Keratinocyte (primary cell): ENCODE data around the gene SS18. TPM values are rescaled to one million over a fixed set of nuclear protein-coding genes. Genes with fewer than 3 reads are reported as not detected.

Experiments
- DNase-seq: peaks from one replicate; pipeline ENCODE4 v3.0.0-alpha.2; 2011; ENCODE audit warnings: low read depth, missing footprints, low spot score
- FAIRE-seq: peaks from 2 replicates; lab custom pipeline; 2011; peaks lifted over from hg19 to GRCh38; lab: Jason Lieb, UNC
- H2AFZ ChIP-seq: 2 replicates; pipeline ENCODE4 v1.6.0; 2012; ENCODE audit warnings: low read length, control low read depth, inconsistent platforms; ENCODE audit not compliant: control insufficient read depth
- H3K27ac ChIP-seq: 2 replicates; pipeline ENCODE4 v1.5.1; 2011; ENCODE audit warnings: low read length; ENCODE audit not compliant: control insufficient read depth, insufficient read depth
- H3K27me3 ChIP-seq: 3 replicates; pipeline ENCODE4 v1.6.0; 2011; ENCODE audit warnings: low read length; ENCODE audit not compliant: control insufficient read depth, insufficient read depth; ENCODE audit errors: extremely low read depth
- H3K36me3 ChIP-seq, 2 experiments: 2 replicates in 1 of 2; 3 replicates in 1 of 2; pipeline ENCODE4 v1.5.1; 2011; ENCODE audit warnings: low read length in 2 of 2, mild to moderate bottlenecking in 1 of 2; ENCODE audit not compliant: control insufficient read depth in 2 of 2, insufficient read depth in 2 of 2; ENCODE audit errors: extremely low read depth in 1 of 2
- H3K4me1 ChIP-seq: 3 replicates; pipeline ENCODE4 v1.5.1; 2011; ENCODE audit warnings: low read length; ENCODE audit not compliant: control insufficient read depth, insufficient read depth; ENCODE audit errors: extremely low read depth
- H3K4me2 ChIP-seq: 3 replicates; pipeline ENCODE4 v1.6.0; 2011; ENCODE audit warnings: low read depth, low read length; ENCODE audit not compliant: control insufficient read depth, insufficient read depth; ENCODE audit errors: extremely low read depth
- H3K4me3 ChIP-seq, 3 experiments: fragments of 200-600 bp in 1 of 3; sonication (generic) in 1 of 3; 2 replicates in 2 of 3; 3 replicates in 1 of 3; pipeline ENCODE4 v1.5.1; 2011 to 2016; ENCODE audit warnings: low read length in 3 of 3, mild to moderate bottlenecking in 3 of 3, control low read depth in 2 of 3, inconsistent platforms in 1 of 3, low read depth in 1 of 3, mixed read lengths in 1 of 3, mixed run types in 1 of 3, moderate library complexity in 1 of 3; ENCODE audit not compliant: control insufficient read depth in 2 of 3, insufficient read depth in 2 of 3; ENCODE audit errors: extremely low read depth in 1 of 3
- H3K79me2 ChIP-seq: 2 replicates; pipeline ENCODE4 v1.6.0; 2012; ENCODE audit warnings: low read length; ENCODE audit not compliant: control insufficient read depth, insufficient read depth
- H3K9ac ChIP-seq: 3 replicates; pipeline ENCODE4 v1.6.0; 2011; ENCODE audit warnings: low read length; ENCODE audit not compliant: control insufficient read depth, insufficient read depth; ENCODE audit errors: extremely low read depth
- H3K9me1 ChIP-seq: 3 replicates; pipeline ENCODE4 v1.6.0; 2011; ENCODE audit warnings: low read length; ENCODE audit not compliant: control insufficient read depth, insufficient read depth; ENCODE audit errors: extremely low read depth
- H3K9me3 ChIP-seq: 2 replicates; pipeline ENCODE4 v1.5.1; 2012; ENCODE audit warnings: low read depth, low read length; ENCODE audit not compliant: control insufficient read depth
- H4K20me1 ChIP-seq: 3 replicates; pipeline ENCODE4 v1.6.0; 2011; ENCODE audit warnings: low read length; ENCODE audit not compliant: control insufficient read depth, insufficient read depth; ENCODE audit errors: extremely low read depth
- EZH2 ChIP-seq: IDR thresholded peaks from one replicate; pipeline ENCODE4 v1.6.1; 2012; ENCODE audit warnings: inconsistent platforms, mild to moderate bottlenecking, low read length, moderate library complexity
- dilution Hi-C: fragments of 300-500 bp; cut with MboI; formaldehyde crosslinking; loops from one replicate; pipeline ENCODE4 v1.7.0; 2020; ENCODE audit warnings: low sequenced_read_pairs; ENCODE audit not compliant: extremely low pct_ligation_motif_present
- polyA plus RNA-seq, 5 experiments: library from polyadenylated mRNA; depleted of rRNA in 3 of 5; stranded (reverse) in 3 of 5; stranded (forward) in 1 of 5; unstranded in 1 of 5; fragments of >200 nt; gene quantifications; 1 replicate in 1 of 5; 2 replicates in 3 of 5; 3 replicates in 1 of 5; pipeline versions ENCODE4 v1.2.1 to v1.2.3, GENCODE V29; 2011 to 2012; ENCODE audit warnings: missing spikeins in 2 of 5, low read depth in 1 of 5, low replicate concordance in 1 of 5
- TF ChIP-seq, protein P1 (sequence below), 3 experiments: IDR thresholded peaks in 1 of 3; conservative IDR thresholded peaks in 1 of 3; optimal IDR thresholded peaks in 1 of 3; 2 replicates in 2 of 3; 3 replicates in 1 of 3; pipeline versions ENCODE3 to v1.5.1; 2011; ENCODE audit warnings: low read length in 3 of 3, mild to moderate bottlenecking in 3 of 3, moderate library complexity in 2 of 3, control low read depth in 1 of 3, inconsistent platforms in 1 of 3; ENCODE audit not compliant: insufficient read depth in 2 of 3; ENCODE audit errors: extremely low read depth in 1 of 3

SS18 gene
- polyA plus RNA-seq, 1 donor (not counting 4 experiments of a cell fraction or from before 2014, with no cell fraction given): 140 TPM

DNA sequence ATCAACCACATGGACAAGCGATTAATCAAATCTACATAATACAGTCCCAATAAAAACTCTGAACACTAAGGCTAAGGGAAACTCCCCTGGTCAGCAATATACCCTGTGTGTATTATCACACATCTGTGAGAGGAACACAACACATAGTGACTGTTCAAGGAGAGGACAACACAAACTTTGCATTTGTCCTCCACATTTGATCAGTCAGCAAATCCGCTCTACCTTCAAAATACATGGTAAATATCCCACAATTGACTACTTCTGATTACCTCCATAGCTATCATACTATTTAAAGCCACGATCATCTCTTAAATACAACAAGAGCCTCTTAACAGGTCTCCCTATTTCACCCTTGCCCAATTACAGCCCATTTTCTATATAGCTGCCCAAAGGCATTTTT, 45.6 kb downstream of the SS18 start:
- Histone ChIP-seq H3K9ac (no peak overlapping the region), H3K79me2 (peaks cover 32% of the 10 kb centered on the region), H3K9me3 (no peaks in the 10 kb centered on the region), H3K36me3 (peaks cover 1 to 7% of the 10 kb centered on the region in 2 experiments), H3K27me3 (no peaks in the 10 kb centered on the region), H3K4me1 (peaks cover 9% of the 10 kb centered on the region), H3K27ac (no peak overlapping the region), H2AFZ (no peak overlapping the region), H3K9me1 (no peaks in the 10 kb centered on the region), H3K4me2 (no peak overlapping the region), H4K20me1 (no peaks in the 10 kb centered on the region), H3K4me3 (no peak overlapping the region)
- dilution Hi-C loops: no loop called here
- FAIRE-seq: no peak
- no peak for TF ChIP-seq EZH2
- TF ChIP-seq, protein P1, sequence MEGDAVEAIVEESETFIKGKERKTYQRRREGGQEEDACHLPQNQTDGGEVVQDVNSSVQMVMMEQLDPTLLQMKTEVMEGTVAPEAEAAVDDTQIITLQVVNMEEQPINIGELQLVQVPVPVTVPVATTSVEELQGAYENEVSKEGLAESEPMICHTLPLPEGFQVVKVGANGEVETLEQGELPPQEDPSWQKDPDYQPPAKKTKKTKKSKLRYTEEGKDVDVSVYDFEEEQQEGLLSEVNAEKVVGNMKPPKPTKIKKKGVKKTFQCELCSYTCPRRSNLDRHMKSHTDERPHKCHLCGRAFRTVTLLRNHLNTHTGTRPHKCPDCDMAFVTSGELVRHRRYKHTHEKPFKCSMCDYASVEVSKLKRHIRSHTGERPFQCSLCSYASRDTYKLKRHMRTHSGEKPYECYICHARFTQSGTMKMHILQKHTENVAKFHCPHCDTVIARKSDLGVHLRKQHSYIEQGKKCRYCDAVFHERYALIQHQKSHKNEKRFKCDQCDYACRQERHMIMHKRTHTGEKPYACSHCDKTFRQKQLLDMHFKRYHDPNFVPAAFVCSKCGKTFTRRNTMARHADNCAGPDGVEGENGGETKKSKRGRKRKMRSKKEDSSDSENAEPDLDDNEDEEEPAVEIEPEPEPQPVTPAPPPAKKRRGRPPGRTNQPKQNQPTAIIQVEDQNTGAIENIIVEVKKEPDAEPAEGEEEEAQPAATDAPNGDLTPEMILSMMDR (optimal IDR thresholded peaks at IDR 0.05 in 1 of 3, IDR thresholded peaks at IDR 0.05 in 1 of 3, conservative IDR thresholded peaks at IDR 0.05 in 1 of 3; ENCODE audit: extremely low read depth in 1 of 3, insufficient read depth in 2 of 3, low read length in 3 of 3): no peak
- no peak for DNase-seq

DNA sequence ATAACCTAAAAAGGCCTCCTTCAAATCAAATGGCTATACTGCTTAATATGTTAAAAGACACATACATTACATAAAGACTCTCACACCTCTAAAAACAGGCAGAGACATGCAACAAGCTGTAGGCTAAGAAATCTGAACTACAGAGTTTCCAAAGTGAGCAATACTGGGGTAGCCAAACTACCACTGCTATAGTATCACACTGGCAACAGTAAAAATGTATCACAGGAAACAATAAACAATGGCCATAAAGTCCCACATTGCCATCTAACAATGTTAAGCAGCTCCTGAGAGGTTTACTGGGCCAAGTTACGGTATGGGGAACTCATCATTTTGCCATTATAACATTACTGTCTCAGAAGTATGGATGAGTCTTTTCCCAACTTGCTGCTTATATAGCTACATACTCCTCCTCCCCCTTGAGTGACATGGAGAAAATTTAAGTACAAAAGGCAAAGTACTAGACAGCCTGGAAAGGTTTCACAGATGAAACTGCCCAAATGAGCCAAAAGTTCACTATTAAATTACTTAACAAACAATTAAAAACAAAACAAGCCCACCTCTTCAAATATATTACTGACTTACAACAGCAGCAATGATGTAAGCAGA, 50.3 kb downstream of the SS18 start:
- H4K20me1 ChIP-seq: no peaks in the 10 kb centered on the region
- H3K79me2 ChIP-seq: peaks cover 18% of the 10 kb centered on the region

More for the DNA sequence above, 50.3 kb downstream of the SS18 start:
- DNase-seq: peak; percentile 11
- H3K4me3 ChIP-seq: no peak overlapping the region
- H3K9me3 ChIP-seq: no peaks in the 10 kb centered on the region
- H2AFZ ChIP-seq: no peak overlapping the region
- peak; percentile 84 for FAIRE-seq
- H3K9me1 ChIP-seq: peaks cover 2% of the 10 kb centered on the region
- peak overlapping the region; percentile 11 for H3K4me2 ChIP-seq
- peaks cover 3 to 7% of the 10 kb centered on the region in 2 experiments for H3K36me3 ChIP-seq
- H3K9ac ChIP-seq: no peak overlapping the region
- H3K27ac ChIP-seq: peak overlapping the region; percentile 52
- TF ChIP-seq, protein P1 (optimal IDR thresholded peaks at IDR 0.05 in 1 of 3, IDR thresholded peaks at IDR 0.05 in 1 of 3, conservative IDR thresholded peaks at IDR 0.05 in 1 of 3; ENCODE audit: extremely low read depth in 1 of 3, insufficient read depth in 2 of 3, low read length in 3 of 3): no peak
- H3K4me1 ChIP-seq: peaks cover 10% of the 10 kb centered on the region
- dilution Hi-C loops: no loop called here
- no peaks in the 10 kb centered on the region for H3K27me3 ChIP-seq
